ENCODE results near the gene TIAM1. TPM values are rescaled to one million over a fixed set of nuclear protein-coding genes. Genes with fewer than 3 reads are reported as not detected.

Gene TIAM1
- total and polyA plus RNA-seq, 8 donors, result 1.1 to 19.8 (median 3.3) TPM

DNA sequence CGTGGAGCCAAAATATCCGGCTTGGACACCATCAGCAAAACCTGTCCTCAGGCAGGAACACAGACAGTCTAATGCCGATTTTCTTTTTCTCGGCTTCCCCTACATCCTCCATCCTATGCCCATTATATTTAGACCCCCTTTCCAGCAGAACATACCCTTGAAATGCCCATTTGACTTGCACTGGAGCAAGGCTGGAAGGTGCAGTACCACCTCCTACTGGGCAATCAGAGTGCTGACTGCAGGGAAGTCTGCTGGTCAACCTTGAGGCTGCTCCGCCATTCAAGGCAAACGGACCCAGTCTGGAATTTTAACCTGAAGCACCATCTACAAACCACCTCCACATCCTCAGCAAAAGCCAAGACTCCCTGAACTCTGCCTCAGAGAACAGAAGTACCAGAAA is 79.5 kb downstream of the TIAM1 start:
- WGBS, 5 donors, result 92 to 97% (median 94%) methylated on average over 6 of the region's 6 CpGs
- DNase-seq, result no peak
- Histone ChIP-seq H3K27me3 (no peaks in the 10 kb centered on the region), H3K36me3 (no peaks in the 10 kb centered on the region), H3K9me3 (no peaks in the 10 kb centered on the region), H3K4me1 (peaks cover 0 to 12% (median 6%) of the 10 kb centered on the region in 4 donors), H3K4me3 (no peak overlapping the region), H3K27ac (no peak overlapping the region)
- TF ChIP-seq EP300 (IDR thresholded peaks at IDR 0.05), result no peak
- TF ChIP-seq POLR2AphosphoS5 (IDR thresholded peaks at IDR 0.05), result no peak
- TF ChIP-seq, protein P1, sequence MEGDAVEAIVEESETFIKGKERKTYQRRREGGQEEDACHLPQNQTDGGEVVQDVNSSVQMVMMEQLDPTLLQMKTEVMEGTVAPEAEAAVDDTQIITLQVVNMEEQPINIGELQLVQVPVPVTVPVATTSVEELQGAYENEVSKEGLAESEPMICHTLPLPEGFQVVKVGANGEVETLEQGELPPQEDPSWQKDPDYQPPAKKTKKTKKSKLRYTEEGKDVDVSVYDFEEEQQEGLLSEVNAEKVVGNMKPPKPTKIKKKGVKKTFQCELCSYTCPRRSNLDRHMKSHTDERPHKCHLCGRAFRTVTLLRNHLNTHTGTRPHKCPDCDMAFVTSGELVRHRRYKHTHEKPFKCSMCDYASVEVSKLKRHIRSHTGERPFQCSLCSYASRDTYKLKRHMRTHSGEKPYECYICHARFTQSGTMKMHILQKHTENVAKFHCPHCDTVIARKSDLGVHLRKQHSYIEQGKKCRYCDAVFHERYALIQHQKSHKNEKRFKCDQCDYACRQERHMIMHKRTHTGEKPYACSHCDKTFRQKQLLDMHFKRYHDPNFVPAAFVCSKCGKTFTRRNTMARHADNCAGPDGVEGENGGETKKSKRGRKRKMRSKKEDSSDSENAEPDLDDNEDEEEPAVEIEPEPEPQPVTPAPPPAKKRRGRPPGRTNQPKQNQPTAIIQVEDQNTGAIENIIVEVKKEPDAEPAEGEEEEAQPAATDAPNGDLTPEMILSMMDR (IDR thresholded peaks at IDR 0.05), result no peak
- no peak for TF ChIP-seq POLR2A (IDR thresholded peaks at IDR 0.05)
- intact Hi-C loops (cut with DNase I; ENCODE audit: low total_unique reads), result no loop called here

- no peaks in the 10 kb centered on the region for H3K9me3 ChIP-seq
- no peak for TF ChIP-seq POLR2AphosphoS5 (IDR thresholded peaks at IDR 0.05)
- TF ChIP-seq, protein P1 (IDR thresholded peaks at IDR 0.05), result no peak
- no peak for TF ChIP-seq POLR2A (IDR thresholded peaks at IDR 0.05)
- TF ChIP-seq EP300 (IDR thresholded peaks at IDR 0.05), result no peak
- intact Hi-C loops (cut with DNase I; ENCODE audit: low total_unique reads), result no loop called here
- 83 to 94% (median 86%) methylated on average over 4 of the region's 4 CpGs for WGBS, 5 donors
- DNase-seq, result no peak
- H3K27me3 ChIP-seq, result no peaks in the 10 kb centered on the region
- no peaks in the 10 kb centered on the region for H3K36me3 ChIP-seq
- no peak overlapping the region for H3K27ac ChIP-seq
- no peak overlapping the region for H3K4me3 ChIP-seq
- H3K4me1 ChIP-seq, result peaks cover 0 to 12% (median 3%) of the 10 kb centered on the region in 4 donors
Measured at GRCh38 chr21:31262728-31263127, 81.3 kb downstream of the TIAM1 start.

DNA sequence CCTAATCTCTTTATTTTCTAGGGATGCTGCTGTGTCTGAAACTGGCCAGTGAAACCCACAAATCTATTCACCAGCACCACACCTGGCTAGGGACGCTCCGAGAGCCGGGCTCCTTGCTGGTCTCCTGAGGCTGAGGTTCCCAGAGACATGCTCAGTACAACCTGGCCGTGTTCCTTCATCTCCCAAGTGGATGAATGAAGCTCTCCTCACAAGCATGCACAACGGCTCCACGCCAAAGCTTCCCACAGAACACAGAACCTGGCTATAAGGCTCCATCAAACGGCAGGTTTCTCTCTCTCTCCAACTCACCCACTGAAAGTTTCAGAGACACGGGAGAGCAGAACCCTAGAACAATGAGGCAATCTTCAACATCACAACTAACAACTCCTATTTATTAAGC is 82.3 kb downstream of the TIAM1 start:
- intact Hi-C loops (cut with DNase I; ENCODE audit: low total_unique reads), result no loop called here
- Histone ChIP-seq H3K9me3 (no peaks in the 10 kb centered on the region), H3K27me3 (no peaks in the 10 kb centered on the region), H3K4me1 (peaks cover 0 to 12% (median 2%) of the 10 kb centered on the region in 4 donors), H3K27ac (no peak overlapping the region), H3K4me3 (no peak overlapping the region), H3K36me3 (no peaks in the 10 kb centered on the region)
- WGBS, 5 donors, result 90 to 96% (median 91%) methylated on average over 8 of the region's 8 CpGs
- DNase-seq, result no peak
- TF ChIP-seq, protein P1 (IDR thresholded peaks at IDR 0.05), result no peak
- TF ChIP-seq EP300 (IDR thresholded peaks at IDR 0.05) (no peak), POLR2AphosphoS5 (IDR thresholded peaks at IDR 0.05) (no peak), POLR2A (IDR thresholded peaks at IDR 0.05) (no peak)

GRCh38 chr21:31260790-31261189 is 83.3 kb downstream of the TIAM1 start:
- Histone ChIP-seq H3K27me3 (no peaks in the 10 kb centered on the region), H3K4me1 (peaks cover 0 to 6% (median under 1%) of the 10 kb centered on the region in 4 donors), H3K36me3 (no peaks in the 10 kb centered on the region), H3K4me3 (no peak overlapping the region), H3K27ac (no peak overlapping the region), H3K9me3 (no peaks in the 10 kb centered on the region)
- intact Hi-C loops (cut with DNase I; ENCODE audit: low total_unique reads), result no loop called here
- 37 to 51% (median 43%) methylated on average over 4 of the region's 4 CpGs for WGBS, 5 donors
- DNase-seq, result no peak
- TF ChIP-seq POLR2AphosphoS5 (IDR thresholded peaks at IDR 0.05), result no peak
- TF ChIP-seq, protein P1 (IDR thresholded peaks at IDR 0.05), result no peak
- no peak for TF ChIP-seq POLR2A (IDR thresholded peaks at IDR 0.05)
- no peak for TF ChIP-seq EP300 (IDR thresholded peaks at IDR 0.05)

All from stomach (tissue), 9 donors.